ENCODE results near the gene LMTK2. TPM values are rescaled to one million over a fixed set of nuclear protein-coding genes. Genes with fewer than 3 reads are reported as not detected.

LMTK2 gene
- polyA plus RNA-seq, 1 donor from 2014 or later: 11.9 TPM

- H2AFZ ChIP-seq (ENCODE audit: low read depth, low read length): no peak overlapping the region
- no peaks in the 10 kb centered on the region for H3K9me2 ChIP-seq (ENCODE audit: insufficient read depth, low read length)
- no peaks in the 10 kb centered on the region for H3K79me2 ChIP-seq (replicated peaks; ENCODE audit: insufficient read depth, low read length)
- no peak overlapping the region for H3K4me2 ChIP-seq (ENCODE audit: low read length)
- H4K20me1 ChIP-seq (ENCODE audit: insufficient read depth): no peaks in the 10 kb centered on the region
- no peak overlapping the region for H3K4me3 ChIP-seq (ENCODE audit: low read length)
- no peaks in the 10 kb centered on the region for H3K9me3 ChIP-seq (ENCODE audit: low read length)
- H3K27me3 ChIP-seq (ENCODE audit: insufficient read depth, low read depth, low read length): no peaks in the 10 kb centered on the region
- H3K9ac ChIP-seq (ENCODE audit: low read length): no peak overlapping the region
- H3F3A ChIP-seq (ENCODE audit: insufficient read depth, low read length, poor library complexity, severe bottlenecking): no peaks in the 10 kb centered on the region
- TF ChIP-seq SMC3 (conservative IDR thresholded peaks at IDR 0.05; ENCODE audit: poor library complexity) (no peak), RAD21 (conservative IDR thresholded peaks at IDR 0.05) (no peak), EP300 (conservative IDR thresholded peaks at IDR 0.05; ENCODE audit: poor library complexity, severe bottlenecking) (no peak), TAF1 (IDR thresholded peaks at IDR 0.05; ENCODE audit: low read depth) (no peak)
- no peaks in the 10 kb centered on the region for H3K36me3 ChIP-seq (ENCODE audit: insufficient read depth, low read length)
- no peak overlapping the region for H3K27ac ChIP-seq (ENCODE audit: low read length)
These were observed 40.5 kb upstream of the LMTK2 start for GRCh38 chr7:98066208-98066607.

- Histone ChIP-seq H4K20me1 (ENCODE audit: insufficient read depth) (no peaks in the 10 kb centered on the region), H3K4me3 (ENCODE audit: low read length) (no peak overlapping the region), H3K9me3 (ENCODE audit: low read length) (no peaks in the 10 kb centered on the region)
These were observed 39.6 kb upstream of the LMTK2 start for GRCh38 chr7:98066934-98067507.

GRCh38 chr7:98073047-98073446 is 33.6 kb upstream of the LMTK2 start:
- Histone ChIP-seq H3K9me2 (ENCODE audit: insufficient read depth, low read length) (no peaks in the 10 kb centered on the region), H4K20me1 (ENCODE audit: insufficient read depth) (no peaks in the 10 kb centered on the region), H3K79me2 (replicated peaks; ENCODE audit: insufficient read depth, low read length) (no peaks in the 10 kb centered on the region), H3K27me3 (ENCODE audit: insufficient read depth, low read depth, low read length) (no peaks in the 10 kb centered on the region), H3F3A (ENCODE audit: insufficient read depth, low read length, poor library complexity, severe bottlenecking) (no peaks in the 10 kb centered on the region), H3K9me3 (ENCODE audit: low read length) (no peaks in the 10 kb centered on the region), H3K36me3 (ENCODE audit: insufficient read depth, low read length) (no peaks in the 10 kb centered on the region), H2AFZ (ENCODE audit: low read depth, low read length) (no peak overlapping the region), H3K9ac (ENCODE audit: low read length) (no peak overlapping the region), H3K4me3 (ENCODE audit: low read length) (no peak overlapping the region), H3K4me2 (ENCODE audit: low read length) (no peak overlapping the region), H3K27ac (ENCODE audit: low read length) (no peak overlapping the region)
- TF ChIP-seq REST (IDR thresholded peaks at IDR 0.05; ENCODE audit: borderline replicate concordance): no peak
- TF ChIP-seq CTCF (IDR thresholded peaks at IDR 0.05; ENCODE audit: poor library complexity, severe bottlenecking): no peak
- no peak for TF ChIP-seq TAF1 (IDR thresholded peaks at IDR 0.05; ENCODE audit: low read depth)
- no peak for TF ChIP-seq EZH2 (IDR thresholded peaks at IDR 0.05; ENCODE audit: borderline replicate concordance, insufficient read depth, low read length, poor library complexity, severe bottlenecking)
- no peak for TF ChIP-seq MXI1 (conservative IDR thresholded peaks at IDR 0.05; ENCODE audit: poor library complexity, severe bottlenecking)
- TF ChIP-seq EP300 (conservative IDR thresholded peaks at IDR 0.05; ENCODE audit: poor library complexity, severe bottlenecking): no peak
- TF ChIP-seq SMC3 (conservative IDR thresholded peaks at IDR 0.05; ENCODE audit: poor library complexity): no peak
- no peak for TF ChIP-seq POLR2AphosphoS5 (IDR thresholded peaks at IDR 0.05)
- TF ChIP-seq RAD21 (conservative IDR thresholded peaks at IDR 0.05): no peak

More at GRCh38 chr7:98066934-98067507, 39.6 kb upstream of the LMTK2 start:
- Histone ChIP-seq H3K36me3 (ENCODE audit: insufficient read depth, low read length) (no peaks in the 10 kb centered on the region), H3K27me3 (ENCODE audit: insufficient read depth, low read depth, low read length) (no peaks in the 10 kb centered on the region), H3K27ac (ENCODE audit: low read length) (no peak overlapping the region), H3K9ac (ENCODE audit: low read length) (no peak overlapping the region), H3K4me2 (ENCODE audit: low read length) (no peak overlapping the region), H3K9me2 (ENCODE audit: insufficient read depth, low read length) (no peaks in the 10 kb centered on the region), H3K79me2 (replicated peaks; ENCODE audit: insufficient read depth, low read length) (no peaks in the 10 kb centered on the region), H3F3A (ENCODE audit: insufficient read depth, low read length, poor library complexity, severe bottlenecking) (no peaks in the 10 kb centered on the region), H2AFZ (ENCODE audit: low read depth, low read length) (no peak overlapping the region)
- no peak for TF ChIP-seq MXI1 (conservative IDR thresholded peaks at IDR 0.05; ENCODE audit: poor library complexity, severe bottlenecking)
- TF ChIP-seq TAF1 (IDR thresholded peaks at IDR 0.05; ENCODE audit: low read depth): no peak
- TF ChIP-seq EP300 (conservative IDR thresholded peaks at IDR 0.05; ENCODE audit: poor library complexity, severe bottlenecking): no peak
- TF ChIP-seq EZH2 (IDR thresholded peaks at IDR 0.05; ENCODE audit: borderline replicate concordance, insufficient read depth, low read length, poor library complexity, severe bottlenecking): no peak
- TF ChIP-seq RAD21 (conservative IDR thresholded peaks at IDR 0.05): no peak
- no peak for TF ChIP-seq CTCF (IDR thresholded peaks at IDR 0.05; ENCODE audit: poor library complexity, severe bottlenecking)
- no peak for TF ChIP-seq SMC3 (conservative IDR thresholded peaks at IDR 0.05; ENCODE audit: poor library complexity)

Measured in neural cell (in vitro differentiated cells).